Measurements from ENCODE around the gene CCDC13.
"Not testable (repeated sequence)": the region's sequence is repeated elsewhere in the genome, so short reads cannot be mapped to it uniquely, and the experiment has no call there.

Gene CCDC13, protein sequence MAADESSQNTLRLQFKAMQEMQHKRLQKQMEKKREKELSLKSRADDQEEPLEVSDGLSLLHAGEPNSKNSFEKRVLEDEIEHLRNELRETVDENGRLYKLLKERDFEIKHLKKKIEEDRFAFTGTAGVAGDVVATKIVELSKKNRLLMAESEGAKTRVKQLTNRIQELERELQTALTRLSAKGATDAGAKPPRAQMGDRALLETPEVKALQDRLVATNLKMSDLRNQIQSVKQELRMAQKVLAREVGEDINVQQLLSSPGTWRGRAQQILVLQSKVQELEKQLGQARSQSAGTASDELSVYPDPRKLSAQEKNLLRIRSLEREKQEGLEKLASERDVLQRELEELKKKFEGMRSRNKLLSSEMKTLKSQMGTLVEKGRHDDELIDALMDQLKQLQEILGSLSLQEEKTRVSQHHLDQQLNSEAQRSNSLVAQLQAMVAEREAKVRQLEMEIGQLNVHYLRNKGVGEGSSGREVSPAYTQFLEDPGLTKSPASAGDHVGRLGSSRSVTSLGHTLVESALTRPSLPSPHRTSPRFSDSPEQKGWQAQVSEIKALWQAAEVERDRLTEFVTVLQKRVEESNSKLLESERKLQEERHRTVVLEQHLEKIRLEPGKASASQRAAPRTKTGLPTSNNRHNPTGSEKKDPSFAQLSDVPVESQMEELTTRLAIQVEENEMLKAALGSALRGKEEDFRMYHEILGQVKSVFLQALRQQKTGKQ

DNA sequence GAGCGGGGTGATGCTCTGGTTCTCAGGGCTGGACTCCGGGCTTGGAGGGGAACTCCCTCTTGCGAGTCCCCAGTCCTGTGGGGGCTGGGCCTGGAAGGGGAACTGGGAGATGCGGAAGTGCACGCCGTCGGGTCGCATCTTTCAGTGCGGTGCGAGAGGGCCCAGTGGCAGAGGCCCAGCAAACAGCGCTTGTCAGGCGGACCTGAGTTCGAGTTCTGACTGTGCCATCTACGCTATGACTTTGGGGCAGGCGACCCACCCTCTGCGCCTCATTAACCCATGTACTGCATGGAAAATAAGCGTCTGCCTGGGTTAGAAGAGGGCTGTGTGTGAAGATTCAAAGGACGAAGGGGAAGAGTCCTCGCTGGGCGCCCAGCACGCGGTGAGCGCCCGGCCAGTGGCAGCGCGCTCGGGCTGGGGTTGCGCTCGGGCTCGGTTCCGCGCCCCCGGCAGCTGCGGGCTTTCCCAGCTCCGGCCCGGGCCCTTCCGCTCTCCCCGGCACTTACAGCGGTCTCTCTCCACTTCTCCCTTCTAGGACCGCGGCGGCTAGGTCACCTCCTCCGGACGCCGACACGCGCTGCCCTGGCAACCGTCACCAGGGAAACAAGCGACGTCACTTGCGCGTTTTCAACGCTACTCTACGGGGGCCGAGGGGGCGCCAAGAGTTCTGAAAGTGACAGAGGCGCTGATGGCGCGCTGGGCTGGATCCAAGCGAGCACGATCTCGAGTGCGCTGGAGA lies at the start of gene CCDC13:
TSS of gene CCDC13 (minus strand) at position 584 of the 739 bp plus-strand sequence. CDS start 14,908 bp downstream, outside the sequence.
- DNase-seq: peak; percentile 90 to 92

DNA sequence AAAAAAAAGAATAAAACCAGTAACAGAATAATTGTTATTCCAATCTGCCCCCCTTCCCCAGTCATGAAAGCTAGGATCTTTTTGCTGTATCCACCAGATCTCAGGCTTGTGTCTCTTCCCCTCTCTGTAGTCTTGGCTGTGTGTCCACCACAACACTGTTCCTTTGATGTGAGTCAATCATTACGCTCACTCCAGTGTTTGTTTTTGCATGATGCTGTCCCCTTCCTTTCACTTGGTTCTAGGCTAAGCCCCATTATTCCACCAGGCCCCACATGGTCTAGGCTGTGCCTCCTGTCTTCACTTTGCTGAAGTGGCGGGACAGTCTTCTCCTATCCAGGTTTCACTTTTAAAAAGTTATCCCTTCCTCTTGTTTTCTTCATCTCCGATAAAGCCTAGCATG lies 49.8 kb upstream of the CCDC13 start:
- no peak for DNase-seq

DNA sequence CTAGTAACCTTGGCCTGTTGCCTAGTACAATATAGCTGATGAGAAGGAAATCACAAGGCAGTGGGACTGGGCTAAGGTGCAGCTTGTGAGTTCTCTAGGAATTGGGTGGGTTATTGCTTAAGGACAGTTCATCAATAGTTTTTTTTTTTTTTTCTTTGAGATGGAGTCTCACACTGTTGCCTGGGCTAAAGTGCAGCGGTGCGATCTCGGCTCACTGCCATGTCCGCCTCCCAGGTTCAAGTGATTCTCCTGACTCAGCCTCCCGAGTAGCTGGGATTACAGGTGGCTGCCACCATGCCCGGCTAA lies 47.6 kb upstream of the CCDC13 start:
- DNase-seq: no peak

DNA sequence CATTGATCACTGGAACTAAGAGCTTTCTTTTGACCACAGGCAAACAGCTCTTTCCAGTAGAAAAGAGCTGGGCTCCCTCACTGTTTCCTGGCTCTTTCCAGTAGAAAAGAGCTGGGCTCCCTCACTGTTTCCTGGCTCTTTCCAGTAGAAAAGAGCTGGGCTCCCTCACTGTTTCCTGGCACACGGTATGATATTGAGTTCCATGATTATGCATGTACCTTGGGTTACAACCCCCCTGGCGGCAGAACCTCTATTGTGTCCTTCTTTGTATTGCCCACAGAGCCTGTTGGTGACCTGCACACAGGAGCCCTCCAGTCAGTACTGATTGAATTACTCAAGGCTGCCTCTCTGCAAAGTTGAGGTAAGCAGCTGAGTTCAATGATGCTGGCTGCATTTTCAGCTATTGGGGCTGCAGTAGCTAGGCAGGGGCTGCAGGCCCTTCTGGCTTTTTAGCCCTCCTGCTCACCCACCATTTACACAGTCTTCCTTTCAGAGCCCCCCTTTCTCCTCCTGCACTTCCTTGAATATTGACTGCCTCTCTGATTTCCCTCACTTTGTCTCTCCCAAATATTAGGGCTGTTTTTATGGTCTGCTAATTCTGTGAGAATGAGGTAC lies 46.4 kb upstream of the CCDC13 start:
- no peak for DNase-seq

DNA sequence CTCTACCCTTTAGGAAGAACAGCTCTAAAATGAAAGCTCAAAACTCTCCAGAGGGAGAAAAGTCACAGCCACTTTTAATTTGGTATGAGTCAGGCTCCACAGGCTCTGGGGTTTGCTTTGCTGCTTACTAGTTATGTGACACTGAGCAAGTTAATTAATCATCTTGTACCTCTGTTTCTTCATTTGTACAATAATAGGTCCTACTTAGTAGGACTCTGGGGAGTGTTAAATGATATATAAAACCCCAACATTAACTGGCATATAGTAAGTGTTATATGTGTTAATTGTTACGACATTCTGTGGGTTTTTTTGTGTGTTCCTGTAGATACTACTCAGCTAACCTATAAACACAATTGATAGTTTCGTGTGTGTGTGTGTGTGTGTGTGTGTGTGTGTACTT lies 42.8 kb upstream of the CCDC13 start:
- no peak for DNase-seq

DNA sequence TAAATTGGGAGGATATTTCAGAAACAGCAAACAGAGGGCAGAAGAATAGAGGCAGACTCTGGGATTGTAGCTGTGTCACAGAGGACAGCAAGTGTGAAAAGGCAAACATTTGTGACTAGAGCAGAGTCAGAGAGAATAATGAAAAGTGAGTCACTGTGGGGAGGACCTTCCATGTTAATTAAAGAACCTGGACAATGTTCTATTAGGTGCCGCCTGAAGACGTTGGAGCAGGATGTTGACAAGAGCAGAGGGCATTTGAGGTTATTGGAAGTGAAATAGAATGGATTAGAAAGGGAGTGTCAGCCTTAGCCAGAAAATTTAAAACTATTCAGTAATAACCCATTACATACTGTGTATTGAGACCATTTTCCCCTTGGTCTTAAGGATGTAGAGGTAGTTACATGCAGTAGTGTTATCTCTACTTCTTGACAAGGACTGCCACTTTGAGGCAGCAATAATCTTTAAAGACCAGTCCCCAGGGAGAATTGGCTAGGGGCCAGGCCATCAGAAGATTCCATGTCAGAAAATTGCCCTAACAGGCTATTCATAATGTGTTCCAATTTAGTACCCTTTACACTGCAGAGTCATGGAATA lies 42.0 kb upstream of the CCDC13 start:
- no peak for DNase-seq

DNA sequence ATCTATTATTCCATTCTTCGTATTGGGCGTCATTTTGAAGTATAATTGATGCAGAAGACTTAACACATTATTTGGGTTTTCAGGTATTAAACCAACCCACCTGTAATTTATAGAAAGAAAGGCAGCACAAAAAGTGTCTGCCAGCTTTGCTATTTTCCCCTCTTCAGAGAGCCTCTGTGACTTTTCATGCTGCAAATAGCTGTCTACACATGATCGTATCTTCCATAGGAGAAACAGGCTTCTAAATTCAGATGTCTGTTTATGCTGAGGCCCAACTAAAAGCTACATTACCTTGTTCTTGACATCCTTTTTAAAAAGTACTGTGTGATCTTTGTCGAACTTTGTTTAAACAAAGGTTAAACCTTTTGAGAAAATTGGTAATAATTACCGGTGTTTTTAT lies 41.2 kb upstream of the CCDC13 start:
- no peak for DNase-seq

DNA sequence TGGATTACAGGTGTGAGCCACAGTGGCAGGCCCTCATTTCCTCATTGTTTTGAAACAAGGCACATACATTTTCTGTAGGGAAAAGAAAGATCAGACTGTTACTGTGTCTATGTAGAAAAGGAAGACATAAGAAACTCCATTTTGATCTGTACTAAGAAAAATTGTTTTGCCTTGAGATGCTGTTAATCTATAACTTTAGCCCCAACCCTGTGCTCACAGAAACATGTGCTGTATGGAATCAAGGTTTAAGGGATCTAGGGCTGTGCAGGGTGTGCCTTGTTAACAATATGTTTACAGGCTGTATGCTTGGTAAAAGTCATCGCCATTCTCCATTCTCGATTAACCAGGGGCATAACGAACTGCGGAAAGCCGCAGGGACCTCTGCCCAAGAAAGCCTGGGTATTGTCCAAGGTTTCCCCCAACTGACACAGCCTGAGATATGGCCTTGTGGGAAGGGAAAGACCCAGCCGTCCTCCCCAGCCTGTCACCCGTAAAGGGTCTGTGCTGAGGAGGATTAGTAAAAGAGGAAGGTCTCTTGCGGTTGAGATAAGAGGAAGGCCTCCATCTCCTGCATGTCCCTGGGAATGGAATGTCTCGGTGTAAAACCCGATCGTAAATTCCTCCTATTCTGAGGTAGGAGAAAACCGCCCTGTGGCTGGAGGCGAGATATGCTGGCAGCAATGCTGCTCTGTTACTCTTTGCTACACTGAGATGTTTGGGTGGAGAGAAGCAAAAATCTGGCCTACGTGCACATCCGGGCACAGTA lies 38.2 kb upstream of the CCDC13 start:
- not testable (repeated sequence) for DNase-seq

DNA sequence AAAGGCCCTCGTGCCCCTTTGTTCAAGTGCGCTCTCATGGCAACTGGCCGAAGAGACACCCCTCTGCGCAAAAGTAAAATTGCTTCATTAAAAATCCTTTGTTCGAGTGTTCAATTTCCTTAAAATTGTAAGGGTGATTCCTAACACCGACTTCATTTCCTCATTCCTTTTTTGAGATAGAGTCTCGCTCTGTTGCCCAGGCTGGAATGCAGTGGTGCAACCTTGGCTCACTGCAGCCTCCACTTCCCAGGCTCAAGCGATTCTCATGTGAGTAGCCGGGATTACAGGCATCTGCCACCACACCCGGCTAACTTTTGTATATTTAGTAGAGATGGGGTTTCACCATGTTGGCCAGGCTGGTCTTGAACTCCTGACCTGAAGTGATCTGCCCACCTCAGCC lies 37.7 kb upstream of the CCDC13 start:
- DNase-seq: not testable (repeated sequence)

DNA sequence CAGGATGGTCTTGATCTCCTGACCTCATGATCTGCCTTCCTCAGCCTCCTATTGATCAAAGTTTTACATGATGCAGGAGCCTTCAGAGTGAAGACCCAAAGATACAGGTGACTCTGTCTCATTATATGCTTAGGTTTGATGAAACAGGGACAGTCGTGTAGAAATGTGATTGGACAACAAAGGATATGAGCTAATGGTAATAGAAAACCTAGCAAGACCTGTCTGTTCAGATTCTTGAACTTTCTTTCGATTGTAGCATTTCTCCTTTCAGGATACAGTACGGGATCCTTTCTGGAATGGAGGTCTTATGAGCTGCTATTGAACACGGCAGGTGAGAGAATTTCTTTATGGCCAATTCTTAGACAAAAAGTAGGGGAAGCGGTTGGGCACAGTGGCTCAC lies 36.1 kb upstream of the CCDC13 start, which contains the start of gene ACKR2:
TSS of gene ACKR2 (plus strand) at position 244 of the 400 bp plus-strand sequence. CDS start 55,058 bp downstream, outside the sequence.
- no peak for DNase-seq

DNA sequence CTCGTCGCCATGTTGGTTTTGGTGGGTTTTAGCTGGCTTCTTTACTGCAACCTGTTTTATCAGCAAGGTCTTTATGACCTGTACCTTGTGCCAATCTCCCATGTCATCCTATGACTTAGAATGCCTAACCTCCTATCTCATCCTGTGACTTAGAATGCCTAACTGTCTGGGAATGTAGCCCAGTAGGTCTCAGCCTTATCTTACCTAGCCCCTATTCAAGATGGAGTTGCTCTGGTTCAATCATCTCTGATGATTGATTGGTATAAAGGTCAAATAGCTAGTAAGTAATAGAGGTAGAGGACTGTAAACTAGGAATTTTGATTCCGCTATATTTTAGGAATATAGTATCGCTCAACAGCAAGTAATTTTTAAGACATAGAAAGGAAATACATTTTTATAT lies 34.9 kb upstream of the CCDC13 start:
- DNase-seq: no peak

DNA sequence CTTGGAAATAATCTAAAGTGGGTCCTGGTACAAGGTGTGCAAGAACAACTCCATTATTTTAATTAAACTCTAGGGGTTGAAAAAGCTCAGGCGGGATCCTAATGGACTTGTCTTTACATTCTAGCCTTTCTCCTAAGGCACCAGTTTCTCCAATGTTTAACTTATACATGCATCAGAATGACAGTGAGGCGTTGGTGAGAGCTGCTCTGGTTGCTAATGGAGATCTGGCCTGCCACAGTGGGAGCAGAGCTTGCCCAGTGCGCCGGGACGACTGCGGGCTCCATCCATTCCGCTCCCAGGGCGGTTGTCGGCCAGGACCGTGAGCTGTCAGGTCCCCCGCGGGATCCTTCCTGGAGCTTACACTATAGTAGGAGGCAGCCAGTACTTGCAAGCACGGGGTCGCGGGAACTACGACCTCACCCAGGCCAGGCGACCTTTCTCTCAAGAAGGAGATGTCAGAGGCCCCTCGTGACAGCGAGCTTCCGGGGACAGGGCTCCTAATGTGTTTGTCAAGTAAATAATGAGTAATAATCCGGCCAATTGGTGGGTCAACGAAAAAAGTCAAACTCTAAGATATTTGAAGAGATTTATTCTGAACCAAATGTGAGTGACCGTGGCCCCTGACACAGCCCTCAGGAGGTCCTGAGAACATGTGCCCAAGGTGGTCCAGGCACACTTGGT lies 32.2 kb upstream of the CCDC13 start:
- no peak for DNase-seq

DNA sequence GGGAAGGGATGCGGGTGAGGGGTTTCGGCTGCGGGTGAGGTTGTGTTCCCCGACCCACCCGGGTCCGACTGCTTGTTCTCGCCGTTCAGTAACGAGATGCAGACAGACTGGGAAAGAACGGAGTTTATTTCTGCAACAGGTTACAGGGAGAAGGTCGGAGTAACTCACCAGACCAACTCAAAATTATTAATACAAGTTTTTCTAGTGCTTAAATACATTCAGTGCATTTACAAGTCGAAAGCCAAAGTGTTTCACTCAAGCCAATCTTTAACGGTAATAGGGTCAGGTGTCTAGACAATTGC lies 31.7 kb upstream of the CCDC13 start:
- DNase-seq: no peak

DNA sequence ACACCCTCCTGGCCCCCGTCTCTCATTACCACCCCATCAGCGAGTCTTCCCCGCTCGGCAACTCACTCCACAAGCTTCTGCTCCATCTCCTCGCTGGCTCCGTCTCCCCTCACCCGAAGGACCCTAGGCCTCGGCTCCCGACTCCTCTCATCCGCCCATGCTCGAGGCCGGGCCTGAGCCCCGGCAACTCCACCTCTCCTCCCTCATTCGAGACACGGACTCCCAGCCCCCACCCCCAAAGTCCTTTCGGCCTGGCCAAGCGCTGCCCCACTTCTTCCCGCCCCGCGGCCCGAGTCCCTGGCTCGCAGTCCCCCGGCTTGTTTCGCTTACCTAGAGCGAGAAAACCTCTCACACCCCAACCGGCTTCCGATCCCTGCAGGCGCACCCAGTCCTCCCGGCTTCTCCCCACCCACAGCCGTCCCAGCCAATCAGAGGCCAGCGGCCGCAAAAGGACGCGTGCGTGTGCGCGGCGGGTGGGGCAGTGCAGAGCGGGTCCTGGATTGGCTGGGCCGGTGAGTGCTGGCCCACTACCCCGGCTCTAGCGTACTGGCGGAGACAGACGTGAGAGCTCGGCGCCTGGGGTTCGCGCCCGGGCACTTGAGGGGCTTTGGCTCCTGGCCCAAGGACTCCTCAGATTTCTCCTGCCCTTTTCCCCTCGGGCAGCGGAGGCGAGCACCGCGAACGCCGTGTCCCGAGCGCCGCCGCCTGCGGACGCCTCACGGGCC lies 31.2 kb upstream of the CCDC13 start, which contains the start of gene HIGD1A:
TSS of gene HIGD1A (minus strand) at position 385 of the 725 bp plus-strand sequence. CDS start 10,237 bp downstream, outside the sequence.
- peak; percentile 93 to 95 for DNase-seq

DNA sequence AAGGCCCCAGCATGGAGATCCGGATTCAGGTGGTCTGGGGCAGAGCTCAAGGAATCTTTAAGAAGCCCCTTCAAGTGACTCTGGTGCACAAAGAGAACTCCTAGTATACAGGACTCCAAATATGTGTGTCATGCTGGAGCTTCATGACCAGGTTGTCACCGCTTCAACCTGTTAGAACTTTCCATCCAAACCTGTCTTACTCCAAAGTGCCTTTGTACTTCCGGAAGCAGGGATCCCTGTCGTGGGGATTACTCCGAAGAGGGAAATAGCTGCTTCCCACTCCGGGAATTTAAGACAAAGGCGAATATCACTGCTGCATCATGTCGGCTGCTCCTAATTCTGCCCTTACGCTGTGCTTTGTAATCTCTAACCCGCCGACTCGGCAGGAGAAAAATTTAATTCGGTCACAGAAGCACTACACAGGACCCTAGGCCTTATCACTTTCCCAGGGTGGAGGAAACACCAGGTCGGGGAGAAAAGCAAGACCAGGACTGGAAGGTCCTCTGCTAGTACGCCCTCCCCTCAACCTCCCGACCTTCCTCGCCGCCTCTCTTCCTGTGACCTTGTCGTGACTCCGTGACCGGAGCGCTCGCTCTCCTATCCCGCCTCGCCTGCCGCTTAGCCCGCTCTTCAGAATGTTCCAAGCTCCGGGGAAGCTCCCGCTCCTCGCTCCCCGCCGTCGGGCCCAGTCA lies 30.5 kb upstream of the CCDC13 start:
- peak; percentile 3 to 41 for DNase-seq

DNA sequence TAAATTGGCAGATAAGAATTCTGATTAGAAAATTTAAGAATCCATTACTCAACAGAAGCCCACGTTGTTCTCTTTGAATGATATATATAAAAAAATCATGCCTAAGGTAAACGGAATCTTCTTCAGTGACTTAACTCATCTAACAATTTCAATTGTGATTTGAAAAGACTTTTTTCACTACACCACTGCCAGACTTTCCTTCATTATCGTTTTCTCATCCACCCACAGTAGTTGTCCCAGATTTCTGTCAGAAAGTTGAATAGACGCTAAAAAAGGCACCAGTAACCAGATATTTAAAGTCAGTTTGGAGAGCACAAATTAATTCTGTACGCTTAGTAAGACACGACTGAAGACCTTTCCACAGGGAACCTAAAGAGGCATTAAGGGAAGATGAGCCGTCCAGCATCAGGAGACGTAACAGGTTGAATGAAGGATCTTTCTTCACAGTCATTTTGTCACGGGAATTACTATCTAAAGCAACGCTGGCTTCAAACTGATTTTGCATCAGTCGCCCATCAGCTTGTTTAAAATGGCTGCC lies 29.9 kb upstream of the CCDC13 start:
- no peak for DNase-seq

DNA sequence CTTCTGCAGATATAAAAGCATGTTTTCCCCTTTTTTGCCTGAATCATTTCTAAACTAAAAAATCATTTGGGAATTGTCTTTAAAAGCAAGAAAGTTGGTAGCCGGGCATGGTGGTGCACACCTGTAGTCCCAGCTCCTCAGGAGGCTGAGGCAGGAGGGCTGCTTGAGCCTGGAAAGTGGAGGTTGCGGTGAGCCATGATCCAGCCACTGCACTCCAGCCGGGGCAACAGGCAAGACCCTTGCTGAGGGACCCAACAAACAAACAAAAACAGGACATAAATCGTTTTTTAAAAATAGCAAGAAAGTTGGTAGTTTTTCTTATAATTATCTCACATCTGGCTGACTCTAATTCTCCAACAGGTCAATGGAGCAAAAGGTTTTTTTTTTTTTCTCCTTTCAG lies 28.7 kb upstream of the CCDC13 start:
- no peak for DNase-seq

DNA sequence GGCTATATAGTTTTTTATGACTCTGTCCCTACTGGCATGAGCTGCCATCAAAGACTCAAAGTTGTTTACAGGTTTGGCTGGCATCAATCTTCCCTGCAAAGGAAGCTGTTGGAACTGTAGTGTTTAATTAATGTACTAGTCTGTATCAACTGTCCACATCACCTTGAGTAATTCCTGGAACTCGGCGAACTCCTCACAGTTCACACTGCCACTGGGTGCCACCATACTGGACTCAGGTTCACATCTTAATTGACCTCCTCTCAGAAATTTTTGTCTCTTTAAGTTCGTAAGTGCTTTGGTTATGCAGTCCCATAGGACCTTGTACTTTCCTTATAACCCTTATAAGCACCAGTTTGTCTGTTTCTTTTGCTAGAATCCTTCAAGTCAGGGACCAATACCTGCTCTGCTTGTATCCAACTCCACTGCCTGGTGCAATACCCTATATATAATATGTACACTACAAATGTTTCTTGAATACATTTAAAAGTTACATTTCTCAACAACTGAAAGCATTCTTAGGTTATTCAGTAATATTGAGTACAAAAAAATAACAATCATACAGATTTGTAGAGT lies 28.1 kb upstream of the CCDC13 start:
- no peak for DNase-seq

DNA sequence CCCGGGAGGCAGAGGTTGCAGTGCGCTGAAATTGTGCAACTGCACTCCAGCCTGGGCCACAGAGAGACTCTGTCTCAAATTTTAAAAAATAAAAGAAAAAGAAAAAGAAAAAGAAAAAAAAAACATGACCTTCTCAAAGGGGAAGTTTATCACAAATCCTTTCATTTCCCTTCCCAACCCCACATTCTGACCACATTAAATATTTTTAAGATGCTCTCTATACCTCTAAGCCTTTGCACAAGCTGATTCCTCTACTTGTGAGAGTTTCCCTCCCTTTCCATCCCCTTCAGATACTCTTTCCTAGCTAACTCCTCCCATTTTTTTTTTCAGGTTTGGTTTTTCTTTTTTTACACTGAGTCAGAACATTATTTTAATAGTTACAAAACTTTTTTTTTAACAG lies 27.2 kb upstream of the CCDC13 start:
- DNase-seq: no peak

Measured in CD4-positive, alpha-beta T cell treated with Interferon alpha-2 for 1 hour (primary cell).